ENCODE measurements around the gene MINDY2. TPM values are rescaled to one million over a fixed set of nuclear protein-coding genes. Genes with fewer than 3 reads are reported as not detected.

MINDY2 gene
- total and polyA plus RNA-seq, 9 of the 15 experiments (the other 6 are each of a cell fraction or from before 2014, with no cell fraction given) = 2.4 to 15.3 (median 7.2) TPM

- Histone ChIP-seq H3K9me3 (replicated peaks; ENCODE audit: control insufficient read depth, insufficient read depth, low read depth, low read length) (no peaks in the 10 kb centered on the region), H3K9me1 (ENCODE audit: control insufficient read depth, insufficient read depth, low read length) (no peaks in the 10 kb centered on the region), H3K4me3 (no peak overlapping the region), H3K36me3 (ENCODE audit: control insufficient read depth, insufficient read depth, low read length) (no peaks in the 10 kb centered on the region), H3K27ac (ENCODE audit: extremely low read depth, low read depth, low read length) (no peak overlapping the region), H3K4me2 (ENCODE audit: insufficient read depth, low read length) (no peak overlapping the region), H4K20me1 (replicated peaks; ENCODE audit: control insufficient read depth, insufficient read depth, low read length) (no peaks in the 10 kb centered on the region), H3K9ac (ENCODE audit: insufficient read depth in 1 of 2, low read depth in 2 of 2, low read length in 2 of 2) (no peak overlapping the region), H3K4me1 (replicated peaks in 1 of 2; ENCODE audit: control insufficient read depth in 2 of 2, insufficient read depth in 2 of 2, low read length in 2 of 2) (peaks cover 0 to 9% of the 10 kb centered on the region in 2 experiments; a peak in 2 of 5 replicates), H2AFZ (ENCODE audit: low read depth, low read length) (no peak overlapping the region), H3K79me2 (ENCODE audit: control insufficient read depth, insufficient read depth, low read length) (no peaks in the 10 kb centered on the region), H3K27me3 (ENCODE audit: control insufficient read depth in 2 of 2, insufficient read depth in 2 of 2, low read length in 2 of 2) (no peaks in the 10 kb centered on the region)
- WGBS (ENCODE audit: insufficient coverage, low coverage, missing lambda C conversion rate) = 100% methylated on average over 2 of the region's 3 CpGs
- FAIRE-seq (no peak), ATAC-seq (no peak), DNase-seq (ENCODE audit: extremely low read depth in 1 of 4, low spot score in 3 of 4) (no peak)
- CTCF ChIA-PET (ENCODE audit: low intra/inter-chr PET ratio) = no interaction called here
- intact Hi-C loops (cut with micrococcal nuclease) (loop anchor here (5.0 to 10.0 kb wide), 2 partner anchors 321 to 528 kb away; partner anchors contain the start of gene LIPC), in situ Hi-C loops (cut with MboI) (loop anchor here (5.0 kb wide), 1 partner anchor 523 kb away; no protein-coding TSS in a partner anchor)
- no TSS peak for BruUV-seq (replicated peaks)
- POLR2A ChIA-PET = interaction anchor here (3.1 kb wide), 1 partner anchor 15 kb away, joined by 16 read pairs; the partner anchor contains the start of gene MINDY2
- no peak for TF ChIP-seq COPS2 (conservative IDR thresholded peaks at IDR 0.05)
- no peak for TF ChIP-seq FOXA3 (CRISPR knock-in tag; conservative IDR thresholded peaks at IDR 0.05 in 1 of 2, IDR thresholded peaks at IDR 0.05 in 1 of 2)
- TF ChIP-seq ZBTB2 (IDR thresholded peaks at IDR 0.05) = no peak
- TF ChIP-seq MTA1 (IDR thresholded peaks at IDR 0.05; ENCODE audit: borderline replicate concordance) = no peak
- no peak for TF ChIP-seq ATF4 (CRISPR knock-in tag; IDR thresholded peaks at IDR 0.05)
- no peak for TF ChIP-seq MEF2A (IDR thresholded peaks at IDR 0.05; ENCODE audit: control insufficient read depth, low read depth, low read length)
- TF ChIP-seq RFX5 (IDR thresholded peaks at IDR 0.05; ENCODE audit: low read depth, low read length) = no peak
- no peak for TF ChIP-seq BRF2 (IDR thresholded peaks at IDR 0.05; ENCODE audit: borderline replicate concordance, insufficient read depth, insufficient read length)
- TF ChIP-seq XRCC4 (IDR thresholded peaks at IDR 0.05; ENCODE audit: extremely low read depth, insufficient read depth, insufficient read length) = no peak
Observed at GRCh38 chr15:58755350-58755749, 15.8 kb upstream of the MINDY2 start.

Measured in K562 (cell line).